Vagina (tissue), 2 donors: Measurements from ENCODE around the gene ARGFX.

Experiments used
- CTCF ChIP-seq, 3 experiments: fragments of 450-650 bp in 2 of 3; fragments of 200-600 bp in 1 of 3; sonication (generic) in 1 of 3; IDR thresholded peaks; one replicate each; pipeline ENCODE4 v1.5.1; 2017 to 2019; ENCODE audit warnings: antibody characterized with exemption in 3 of 3, mild to moderate bottlenecking in 2 of 3, moderate library complexity in 2 of 3
- POLR2A ChIP-seq, 2 donors: fragments of 450-650 bp; IDR thresholded peaks; one replicate each; pipeline ENCODE4 v1.6.1; 2017; ENCODE audit warnings: antibody characterized with exemption in 2 of 2, mild to moderate bottlenecking in 2 of 2, moderate library complexity in 2 of 2
- POLR2AphosphoS5 ChIP-seq, 2 donors: sonication (generic); formaldehyde crosslinking; IDR thresholded peaks; one replicate each; pipeline ENCODE4 v1.9.0; 2017; ENCODE audit warnings: antibody characterized with exemption in 2 of 2, mild to moderate bottlenecking in 2 of 2, low read depth in 1 of 2; ENCODE audit not compliant: insufficient read depth in 1 of 2

- TF ChIP-seq CTCF (IDR thresholded peaks at IDR 0.05) (no peak), POLR2A (IDR thresholded peaks at IDR 0.05) (no peak), POLR2AphosphoS5 (IDR thresholded peaks at IDR 0.05; ENCODE audit: insufficient read depth in 1 of 2, low read depth in 1 of 2) (no peak)
Observed at GRCh38 chr3:121531269-121531668, 36.5 kb upstream of the ARGFX start.
